ENCODE results near the gene FCRLB. TPM values are rescaled to one million over a fixed set of nuclear protein-coding genes. Genes with fewer than 3 reads are reported as not detected.

The FCRLB gene
- total and polyA plus RNA-seq, 2 of the 13 experiments (the other 11 are each of a cell fraction or from before 2014, with no cell fraction given) = 0.08 to 0.11 TPM

- in situ Hi-C loops (cut with HindIII; ENCODE audit: extremely low pct_ligation_motif_present, low pct_unique_long_range_greater_than_20kb) (no loop called here), intact Hi-C loops (cut with micrococcal nuclease; ENCODE audit: unreplicated experiment) (no loop called here)
- Histone ChIP-seq H3K27ac (ENCODE audit: extremely low read length, insufficient read depth, low read length) (no peak overlapping the region), H4K20me1 (ENCODE audit: insufficient read depth, low read length) (no peaks in the 10 kb centered on the region), H3K79me2 (ENCODE audit: insufficient read depth, low read length) (no peaks in the 10 kb centered on the region), H2AFZ (ENCODE audit: low read length) (no peak overlapping the region), H3K27me3 (ENCODE audit: control insufficient read depth in 1 of 2, insufficient read depth in 2 of 2, low read length in 2 of 2) (peaks cover 0 to 11% of the 10 kb centered on the region in 2 experiments; a peak in 2 of 5 replicates), H3K4me1 (ENCODE audit: insufficient read depth, low read length) (peaks cover 12% of the 10 kb centered on the region), H3K36me3 (replicated peaks in 1 of 2; ENCODE audit: control insufficient read depth in 1 of 2, insufficient read depth in 2 of 2, low read length in 2 of 2) (no peaks in the 10 kb centered on the region), H3K9me3 (ENCODE audit: low read length) (no peaks in the 10 kb centered on the region), H3K9ac (ENCODE audit: insufficient read depth, low read depth, low read length) (no peak overlapping the region), H3K4me2 (ENCODE audit: low read depth, low read length) (no peak overlapping the region), H3K4me3 (replicated peaks in 1 of 3; ENCODE audit: insufficient read depth in 1 of 3, low read depth in 2 of 3, low read length in 3 of 3) (no peak overlapping the region)
- POLR2A ChIA-PET = interaction anchor here (1.0 kb wide), 1 partner anchor 49 kb away, joined by 3 read pairs; no protein-coding TSS in a partner anchor
- no peak for FAIRE-seq
- peak; percentile 92 for ATAC-seq
- DNase-seq (ENCODE audit: low spot score) = peak; percentile 12
- BruUV-seq (replicated peaks) = no TSS peak
- 12% methylated on average over 5 of the region's 5 CpGs for WGBS (ENCODE audit: low lambda C conversion rate)
- CTCF ChIA-PET (ENCODE audit: low intra/inter-chr PET ratio, low total read pairs) = no interaction called here
- TF ChIP-seq ZNF724P (CRISPR knock-in tag; IDR thresholded peaks at IDR 0.05; ENCODE audit: borderline replicate concordance) = no peak
- TF ChIP-seq FOSL2 (CRISPR knock-in tag; IDR thresholded peaks at IDR 0.05) = peak; percentile 45; the same call in 1 of the 2 replicates
- TF ChIP-seq NR2F2 (IDR thresholded peaks at IDR 0.05; ENCODE audit: borderline replicate concordance, low read depth) = peak; percentile 83
- TF ChIP-seq PITX1 (CRISPR knock-in tag; IDR thresholded peaks at IDR 0.05) = 0 out of 2 replicates have a peak, but pooled peaks have one; percentile 14
- TF ChIP-seq RAD21 (CRISPR knock-in tag; IDR thresholded peaks at IDR 0.05) = no peak
- no peak for TF ChIP-seq SMAD1 (CRISPR knock-in tag; IDR thresholded peaks at IDR 0.05; ENCODE audit: borderline replicate concordance, low read depth)
- no peak for TF ChIP-seq MEF2D (CRISPR knock-in tag; IDR thresholded peaks at IDR 0.05)
- no peak for TF ChIP-seq ZNF292 (CRISPR knock-in tag; IDR thresholded peaks at IDR 0.05; ENCODE audit: borderline replicate concordance, low read depth)
- peak; percentile 43 to 92; a peak in 2 of 4 replicates for TF ChIP-seq NR2F1 (CRISPR knock-in tag; IDR thresholded peaks at IDR 0.05)
- TF ChIP-seq KLF13 (CRISPR knock-in tag; IDR thresholded peaks at IDR 0.05) = no peak
- TF ChIP-seq ZNF800 (CRISPR knock-in tag; IDR thresholded peaks at IDR 0.05) = no peak
- TF ChIP-seq, protein P1, sequence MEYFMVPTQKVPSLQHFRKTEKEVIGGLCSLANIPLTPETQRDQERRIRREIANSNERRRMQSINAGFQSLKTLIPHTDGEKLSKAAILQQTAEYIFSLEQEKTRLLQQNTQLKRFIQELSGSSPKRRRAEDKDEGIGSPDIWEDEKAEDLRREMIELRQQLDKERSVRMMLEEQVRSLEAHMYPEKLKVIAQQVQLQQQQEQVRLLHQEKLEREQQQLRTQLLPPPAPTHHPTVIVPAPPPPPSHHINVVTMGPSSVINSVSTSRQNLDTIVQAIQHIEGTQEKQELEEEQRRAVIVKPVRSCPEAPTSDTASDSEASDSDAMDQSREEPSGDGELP (IDR thresholded peaks at IDR 0.05; ENCODE audit: borderline replicate concordance, low read depth) = no peak
- no peak for TF ChIP-seq ZNF646 (CRISPR knock-in tag; IDR thresholded peaks at IDR 0.05)
- TF ChIP-seq HOXA3 (CRISPR knock-in tag; IDR thresholded peaks at IDR 0.05) = 0 out of 2 replicates have a peak, but pooled peaks have one; percentile 17
- TF ChIP-seq ZFY (CRISPR knock-in tag; IDR thresholded peaks at IDR 0.05) = peak; percentile 18; the same call in 1 of the 2 replicates
These were observed 44.2 kb upstream of the FCRLB start for GRCh38 chr1:161676958-161677689.

Data from HepG2 (cell line).